Mesendoderm (in vitro differentiated cells): Measurements from ENCODE around the gene EXOC7.
A peak's percentile ranks its signal among the peaks of the same experiment; 100 is the strongest.

Experiments used
- DNase-seq: peaks from one replicate; pipeline ENCODE4 v3.0.0; 2013
- H2AK5ac ChIP-seq: 2 replicates; pipeline ENCODE4 v1.6.1; 2013; ENCODE audit warnings: low read length, inconsistent platforms
- H2BK120ac ChIP-seq: 2 replicates; pipeline ENCODE4 v1.6.1; 2013; ENCODE audit warnings: low read depth, mild to moderate bottlenecking, low read length, moderate library complexity, mixed read lengths
- H2BK15ac ChIP-seq: replicated peaks from 2 replicates; pipeline ENCODE4 v1.6.1; 2013; ENCODE audit warnings: low read depth, mild to moderate bottlenecking, moderate library complexity
- H2BK5ac ChIP-seq: 2 replicates; pipeline ENCODE4 v1.6.1; 2013; ENCODE audit warnings: low read length, inconsistent platforms
- H3K18ac ChIP-seq: 2 replicates; pipeline ENCODE4 v1.6.1; 2013; ENCODE audit warnings: mild to moderate bottlenecking, low read length, mixed read lengths
- H3K23ac ChIP-seq: one replicate; pipeline ENCODE4 v1.6.1; 2013; ENCODE audit warnings: low read length
- H3K27ac ChIP-seq: 2 replicates; pipeline ENCODE4 v1.5.1; 2013; ENCODE audit warnings: low read depth, mild to moderate bottlenecking, inconsistent platforms, low read length, moderate library complexity
- H3K27me3 ChIP-seq: 2 replicates; pipeline ENCODE4 v1.6.1; 2013; ENCODE audit warnings: low read length, control low read depth, mild to moderate bottlenecking, inconsistent platforms; ENCODE audit not compliant: insufficient read depth, poor library complexity
- H3K36me3 ChIP-seq: 2 replicates; pipeline ENCODE4 v1.6.1; 2013; ENCODE audit warnings: low read length, inconsistent platforms; ENCODE audit not compliant: control insufficient read depth, insufficient read depth
- H3K4ac ChIP-seq: one replicate; pipeline ENCODE4 v1.6.1; 2013; ENCODE audit warnings: low read depth, mild to moderate bottlenecking, low read length, moderate library complexity
- H3K4me1 ChIP-seq: 2 replicates; pipeline ENCODE4 v1.6.1; 2013; ENCODE audit warnings: low read depth, low read length, inconsistent platforms; ENCODE audit not compliant: control insufficient read depth
- H3K4me2 ChIP-seq: 2 replicates; pipeline ENCODE4 v1.6.1; 2013; ENCODE audit warnings: low read length
- H3K4me3 ChIP-seq: 2 replicates; pipeline ENCODE4 v1.5.1; 2013; ENCODE audit warnings: mild to moderate bottlenecking, low read length
- H3K56ac ChIP-seq: one replicate; pipeline ENCODE4 v1.6.1; 2013; ENCODE audit warnings: low read length
- H3K79me1 ChIP-seq: 2 replicates; pipeline ENCODE4 v1.6.1; 2013; ENCODE audit warnings: low read length, inconsistent platforms
- H3K79me2 ChIP-seq: 2 replicates; pipeline ENCODE4 v1.6.1; 2013; ENCODE audit warnings: mild to moderate bottlenecking, low read length; ENCODE audit not compliant: control insufficient read depth, insufficient read depth
- H3K9ac ChIP-seq: 2 replicates; pipeline ENCODE4 v1.6.1; 2013; ENCODE audit warnings: low read length, inconsistent platforms
- H4K5ac ChIP-seq: one replicate; pipeline ENCODE4 v1.6.1; 2013; ENCODE audit warnings: low read length
- H4K8ac ChIP-seq: one replicate; pipeline ENCODE4 v1.6.1; 2013; ENCODE audit warnings: low read depth, mild to moderate bottlenecking, control low read depth, low read length, moderate library complexity
- WGBS: extraction: QIAGEN DNeasy Blood & Tissue Kit; methylation state at CpG from one replicate; pipeline ENCODE4 v1.1.7; 2013; ENCODE audit warnings: low lambda C conversion rate, missing lambda C conversion rate; ENCODE audit not compliant: insufficient coverage; ENCODE audit errors: extremely low coverage; 5-methylcytosine and 5-hydroxymethylcytosine counted together

Gene EXOC7

GRCh38 chr17:76138896-76139752, 35.5 kb upstream of the EXOC7 start:
- no peak overlapping the region for H3K4ac ChIP-seq
- peak overlapping the region; percentile 56 for H3K4me2 ChIP-seq
- H3K79me2 ChIP-seq, result no peaks in the 10 kb centered on the region
- no peaks in the 10 kb centered on the region for H3K4me1 ChIP-seq
- no peak overlapping the region for H4K5ac ChIP-seq
- no peak overlapping the region for H3K18ac ChIP-seq
- H3K9ac ChIP-seq, result no peak overlapping the region
- no peaks in the 10 kb centered on the region for H3K79me1 ChIP-seq
- DNase-seq, result no peak
- no peak overlapping the region for H2BK15ac ChIP-seq
- peak overlapping the region; percentile 19 for H3K23ac ChIP-seq
- H3K36me3 ChIP-seq, result no peaks in the 10 kb centered on the region
- H2BK120ac ChIP-seq, result no peak overlapping the region
- peaks cover 67% of the 10 kb centered on the region for H3K27me3 ChIP-seq
- peak overlapping the region; percentile 18 for H3K56ac ChIP-seq
- H3K27ac ChIP-seq, result no peak overlapping the region
- H3K4me3 ChIP-seq, result no peak overlapping the region
- no peak overlapping the region for H4K8ac ChIP-seq
- H2AK5ac ChIP-seq, result no peak overlapping the region
- no peak overlapping the region for H2BK5ac ChIP-seq
- no CpG with 5 or more reads among the region's 15 CpGs for WGBS

- H3K4me3 ChIP-seq, result no peak overlapping the region
- no peak overlapping the region for H4K5ac ChIP-seq
- peaks cover 71% of the 10 kb centered on the region for H3K27me3 ChIP-seq
- H3K23ac ChIP-seq, result peak overlapping the region; percentile 45
- no peak overlapping the region for H3K18ac ChIP-seq
- no peak overlapping the region for H3K27ac ChIP-seq
- no peaks in the 10 kb centered on the region for H3K4me1 ChIP-seq
- no peaks in the 10 kb centered on the region for H3K79me1 ChIP-seq
- peak overlapping the region; percentile 25 for H3K56ac ChIP-seq
- no peak overlapping the region for H4K8ac ChIP-seq
- no peak overlapping the region for H3K4ac ChIP-seq
- no peak overlapping the region for H2BK15ac ChIP-seq
- no peak overlapping the region for H2BK5ac ChIP-seq
- peak; percentile 66 for DNase-seq
- H2BK120ac ChIP-seq, result no peak overlapping the region
- no peaks in the 10 kb centered on the region for H3K36me3 ChIP-seq
- no peak overlapping the region for H3K4me2 ChIP-seq
- no CpG with 5 or more reads among the region's 23 CpGs for WGBS
- no peak overlapping the region for H2AK5ac ChIP-seq
- H3K9ac ChIP-seq, result no peak overlapping the region
- no peaks in the 10 kb centered on the region for H3K79me2 ChIP-seq
Measured at GRCh38 chr17:76138234-76138895, 34.8 kb upstream of the EXOC7 start.

GRCh38 chr17:76137351-76138233, 34.0 kb upstream of the EXOC7 start:
- H4K5ac ChIP-seq, result no peak overlapping the region
- no peak overlapping the region for H2BK120ac ChIP-seq
- peak overlapping the region; percentile 45 for H3K23ac ChIP-seq
- no peak overlapping the region for H3K9ac ChIP-seq
- H3K4me1 ChIP-seq, result no peaks in the 10 kb centered on the region
- H2AK5ac ChIP-seq, result no peak overlapping the region
- H3K56ac ChIP-seq, result peak overlapping the region; percentile 7
- no peak overlapping the region for H3K18ac ChIP-seq
- H3K79me1 ChIP-seq, result no peaks in the 10 kb centered on the region
- DNase-seq, result no peak
- no peaks in the 10 kb centered on the region for H3K36me3 ChIP-seq
- H3K4me3 ChIP-seq, result no peak overlapping the region
- H3K27ac ChIP-seq, result no peak overlapping the region
- H2BK15ac ChIP-seq, result no peak overlapping the region
- no CpG with 5 or more reads among the region's 54 CpGs for WGBS
- H4K8ac ChIP-seq, result no peak overlapping the region
- H3K79me2 ChIP-seq, result no peaks in the 10 kb centered on the region
- H3K27me3 ChIP-seq, result peaks cover 71% of the 10 kb centered on the region
- no peak overlapping the region for H3K4ac ChIP-seq
- no peak overlapping the region for H3K4me2 ChIP-seq
- H2BK5ac ChIP-seq, result no peak overlapping the region

GRCh38 chr17:76137001-76137350, 33.4 kb upstream of the EXOC7 start:
- Histone ChIP-seq H3K9ac (no peak overlapping the region), H4K5ac (no peak overlapping the region), H3K56ac (no peak overlapping the region), H2AK5ac (no peak overlapping the region), H3K4ac (no peak overlapping the region), H3K18ac (no peak overlapping the region), H4K8ac (no peak overlapping the region), H3K79me2 (no peaks in the 10 kb centered on the region), H3K4me2 (no peak overlapping the region), H3K36me3 (no peaks in the 10 kb centered on the region), H3K27me3 (peaks cover 73% of the 10 kb centered on the region), H3K79me1 (no peaks in the 10 kb centered on the region), H2BK5ac (no peak overlapping the region), H2BK120ac (no peak overlapping the region), H3K27ac (no peak overlapping the region), H3K4me3 (no peak overlapping the region), H3K4me1 (no peaks in the 10 kb centered on the region), H3K23ac (no peak overlapping the region), H2BK15ac (no peak overlapping the region)
- no CpG with 5 or more reads among the region's 7 CpGs for WGBS
- DNase-seq, result no peak

- H2BK15ac ChIP-seq, result no peak overlapping the region
- no peak overlapping the region for H4K8ac ChIP-seq
- no CpG with 5 or more reads among the region's 16 CpGs for WGBS
- no peak overlapping the region for H2BK5ac ChIP-seq
- H3K79me2 ChIP-seq, result no peaks in the 10 kb centered on the region
- H3K56ac ChIP-seq, result no peak overlapping the region
- H3K27me3 ChIP-seq, result peaks cover 73% of the 10 kb centered on the region
- H4K5ac ChIP-seq, result no peak overlapping the region
- no peak overlapping the region for H3K18ac ChIP-seq
- H3K79me1 ChIP-seq, result no peaks in the 10 kb centered on the region
- no peaks in the 10 kb centered on the region for H3K36me3 ChIP-seq
- DNase-seq, result no peak
- no peak overlapping the region for H2BK120ac ChIP-seq
- H2AK5ac ChIP-seq, result no peak overlapping the region
- H3K27ac ChIP-seq, result no peak overlapping the region
- no peak overlapping the region for H3K4me3 ChIP-seq
- H3K4me2 ChIP-seq, result no peak overlapping the region
- no peak overlapping the region for H3K23ac ChIP-seq
- no peak overlapping the region for H3K9ac ChIP-seq
- no peaks in the 10 kb centered on the region for H3K4me1 ChIP-seq
- no peak overlapping the region for H3K4ac ChIP-seq
Measured at GRCh38 chr17:76136276-76137000, 32.9 kb upstream of the EXOC7 start.
